ENCODE data around the gene SERTAD2.

- TF ChIP-seq, protein P1, sequence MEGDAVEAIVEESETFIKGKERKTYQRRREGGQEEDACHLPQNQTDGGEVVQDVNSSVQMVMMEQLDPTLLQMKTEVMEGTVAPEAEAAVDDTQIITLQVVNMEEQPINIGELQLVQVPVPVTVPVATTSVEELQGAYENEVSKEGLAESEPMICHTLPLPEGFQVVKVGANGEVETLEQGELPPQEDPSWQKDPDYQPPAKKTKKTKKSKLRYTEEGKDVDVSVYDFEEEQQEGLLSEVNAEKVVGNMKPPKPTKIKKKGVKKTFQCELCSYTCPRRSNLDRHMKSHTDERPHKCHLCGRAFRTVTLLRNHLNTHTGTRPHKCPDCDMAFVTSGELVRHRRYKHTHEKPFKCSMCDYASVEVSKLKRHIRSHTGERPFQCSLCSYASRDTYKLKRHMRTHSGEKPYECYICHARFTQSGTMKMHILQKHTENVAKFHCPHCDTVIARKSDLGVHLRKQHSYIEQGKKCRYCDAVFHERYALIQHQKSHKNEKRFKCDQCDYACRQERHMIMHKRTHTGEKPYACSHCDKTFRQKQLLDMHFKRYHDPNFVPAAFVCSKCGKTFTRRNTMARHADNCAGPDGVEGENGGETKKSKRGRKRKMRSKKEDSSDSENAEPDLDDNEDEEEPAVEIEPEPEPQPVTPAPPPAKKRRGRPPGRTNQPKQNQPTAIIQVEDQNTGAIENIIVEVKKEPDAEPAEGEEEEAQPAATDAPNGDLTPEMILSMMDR (IDR thresholded peaks at IDR 0.05; ENCODE audit: extremely low read depth in 1 of 2, insufficient read depth in 1 of 2, low read depth in 1 of 2, low read length in 2 of 2): no peak
- TF ChIP-seq EZH2 (IDR thresholded peaks at IDR 0.05; ENCODE audit: borderline replicate concordance, low read depth, low read length, severe bottlenecking) (no peak), POLR2A (IDR thresholded peaks at IDR 0.05; ENCODE audit: low read depth, low read length) (no peak)
- TF ChIP-seq, protein P2, sequence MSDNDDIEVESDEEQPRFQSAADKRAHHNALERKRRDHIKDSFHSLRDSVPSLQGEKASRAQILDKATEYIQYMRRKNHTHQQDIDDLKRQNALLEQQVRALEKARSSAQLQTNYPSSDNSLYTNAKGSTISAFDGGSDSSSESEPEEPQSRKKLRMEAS (IDR thresholded peaks at IDR 0.05; ENCODE audit: insufficient read depth, insufficient read length): no peak
These were observed 43.8 kb upstream of the SERTAD2 start for GRCh38 chr2:64697297-64698176.

Measured in endothelial cell of umbilical vein (primary cell).